Measurements from ENCODE around the gene AZI2.

Gene AZI2

DNA sequence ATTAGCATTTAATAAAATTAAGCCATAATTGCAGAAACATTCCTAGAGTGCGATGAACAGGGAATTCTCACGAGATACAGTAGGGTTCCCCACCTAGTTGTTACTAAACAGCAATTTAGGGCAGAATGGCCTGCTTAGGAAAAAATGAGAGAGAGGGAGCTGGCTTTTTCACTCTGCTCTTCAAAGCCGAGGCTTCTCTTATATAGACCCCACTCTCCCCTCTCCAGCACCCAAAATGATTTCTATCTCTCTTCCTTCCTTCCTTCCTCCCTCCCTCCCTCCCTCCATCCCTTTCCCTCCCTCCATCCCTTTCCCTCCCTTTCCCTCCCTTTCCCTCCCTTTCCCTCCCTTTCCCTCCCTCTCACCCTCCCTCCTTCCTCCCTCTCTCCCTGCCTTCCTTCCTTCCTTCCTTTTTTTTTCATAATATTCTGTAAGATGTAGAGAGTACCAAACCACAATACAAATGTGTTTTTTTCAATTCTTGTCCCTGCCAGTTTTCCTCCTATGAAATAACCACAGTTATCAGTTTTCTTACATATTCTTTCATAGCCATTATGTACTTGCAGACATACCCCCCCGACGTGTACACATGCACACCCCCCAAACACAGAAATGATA, 48.2 kb downstream of the AZI2 start:
- DNase-seq (ENCODE audit: low read depth), result no peak

DNA sequence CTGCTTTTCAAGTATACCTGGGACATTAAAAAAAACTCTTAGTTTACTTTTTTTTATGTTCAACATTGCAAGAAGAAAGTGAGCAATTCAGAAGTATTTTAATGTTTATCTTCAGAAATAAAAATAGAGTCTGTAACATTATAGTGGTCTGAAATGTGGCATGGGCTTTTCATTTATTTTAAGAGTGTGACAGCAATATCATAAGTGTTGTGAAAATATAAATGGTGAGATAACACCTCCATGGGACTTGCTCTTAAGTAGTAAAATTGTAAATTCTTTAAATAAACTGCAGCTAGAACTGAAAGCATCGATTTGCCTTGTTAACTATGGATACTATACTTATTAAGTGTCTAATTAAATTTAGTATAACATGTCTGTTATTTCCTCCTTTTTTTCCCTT, 48.9 kb downstream of the AZI2 start:
- DNase-seq (ENCODE audit: low read depth), result no peak

DNA sequence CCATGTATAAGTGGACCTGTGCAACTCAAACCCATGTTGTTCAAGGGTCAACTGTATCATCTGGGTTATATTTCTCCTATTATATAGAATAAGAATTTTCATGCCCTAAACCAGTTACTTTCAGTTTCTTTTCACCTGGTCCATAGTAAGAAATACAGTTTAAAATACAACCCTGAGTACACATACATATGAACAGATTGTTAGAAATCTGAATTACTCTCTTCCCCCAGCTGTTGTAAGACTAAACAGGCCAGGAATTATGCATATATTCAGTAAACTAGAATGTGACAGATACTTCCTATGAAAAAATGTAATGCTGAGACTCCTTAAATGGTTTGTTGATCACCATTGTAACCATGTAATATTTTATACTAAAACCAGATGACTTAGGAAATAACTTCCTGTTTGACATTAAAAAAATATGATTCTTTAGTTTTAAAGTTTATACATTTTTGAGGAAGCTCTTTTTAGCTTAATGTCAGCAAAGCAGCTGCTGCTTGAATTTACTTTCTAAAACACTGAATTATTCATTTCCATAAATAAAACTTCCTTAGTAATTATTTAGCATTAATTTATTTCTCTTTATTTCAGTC, 52.6 kb downstream of the AZI2 start:
- DNase-seq (ENCODE audit: low read depth), result no peak

DNA sequence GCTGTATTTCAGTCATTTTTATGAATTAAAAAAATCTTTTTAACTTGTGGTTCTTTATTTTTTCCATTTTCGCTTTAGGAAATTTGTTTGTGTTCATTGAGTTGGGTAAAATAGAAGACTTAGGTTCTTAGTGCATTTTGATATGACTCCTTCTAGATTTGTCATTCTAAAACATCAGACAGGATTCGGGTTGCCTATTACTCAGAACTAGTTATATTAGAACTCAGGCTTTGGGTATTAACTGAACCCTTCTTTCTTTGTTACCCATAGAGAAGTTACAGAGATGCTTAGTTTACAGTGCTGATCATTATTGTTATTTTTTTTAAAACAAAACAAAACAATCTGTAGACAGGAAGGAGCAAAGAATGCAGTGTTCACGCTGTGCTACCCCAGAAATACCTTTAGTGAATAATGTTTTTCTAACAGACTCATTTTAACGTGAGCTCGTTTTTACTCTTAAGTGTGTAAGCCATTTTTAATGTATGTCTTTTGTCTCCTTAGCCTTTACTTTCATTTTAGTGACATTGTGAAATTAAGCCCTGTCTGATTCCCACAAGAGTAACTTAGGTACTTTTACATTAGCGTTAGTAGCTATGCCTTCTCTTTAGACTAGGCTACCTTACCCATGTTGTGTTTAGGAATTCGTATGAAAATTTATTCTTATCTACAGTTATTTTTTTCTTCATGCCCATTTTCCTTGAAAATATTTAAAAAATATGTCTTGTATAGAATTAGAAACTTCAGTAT, 53.8 kb downstream of the AZI2 start:
- no peak for DNase-seq (ENCODE audit: low read depth)

DNA sequence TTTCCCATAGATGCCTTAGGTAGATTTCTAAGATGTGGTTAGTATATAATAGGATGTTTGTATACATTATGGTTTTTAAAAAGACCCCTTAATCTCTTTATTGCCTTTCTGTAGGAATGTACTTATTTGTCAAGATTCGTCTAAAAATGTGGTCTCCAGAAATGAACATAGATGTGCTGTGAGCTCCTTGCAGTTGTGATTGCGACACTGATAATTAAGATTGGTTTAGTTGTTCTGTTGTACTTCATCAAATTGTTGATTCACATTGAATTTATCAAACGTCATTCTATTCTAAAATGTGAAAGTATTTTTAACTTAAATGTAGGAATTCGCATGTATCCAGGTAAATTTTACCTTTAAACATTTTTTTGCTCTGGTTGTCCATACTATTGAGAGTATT, 56.0 kb downstream of the AZI2 start:
- DNase-seq (ENCODE audit: low read depth), result no peak

DNA sequence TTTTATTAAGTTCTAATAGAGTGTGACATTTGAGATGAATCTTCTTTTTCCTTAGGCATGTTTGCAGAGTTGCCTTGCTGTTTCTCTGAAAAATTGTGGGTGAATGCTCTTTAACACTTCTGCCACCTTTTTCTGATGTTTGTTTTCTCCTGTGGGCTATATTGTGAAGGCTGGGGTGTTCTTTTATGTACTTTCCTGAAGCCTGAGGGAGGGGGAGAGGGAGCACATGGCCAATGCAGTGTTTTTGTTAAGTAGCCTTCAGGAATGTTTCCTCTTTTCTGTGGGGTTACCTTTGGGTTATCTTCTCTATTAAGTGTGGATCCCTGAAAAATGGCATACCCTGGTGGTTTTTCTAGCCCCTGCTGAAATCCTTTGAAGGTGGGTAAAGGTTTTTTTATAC, 57.0 kb downstream of the AZI2 start:
- no peak for DNase-seq (ENCODE audit: low read depth)

DNA sequence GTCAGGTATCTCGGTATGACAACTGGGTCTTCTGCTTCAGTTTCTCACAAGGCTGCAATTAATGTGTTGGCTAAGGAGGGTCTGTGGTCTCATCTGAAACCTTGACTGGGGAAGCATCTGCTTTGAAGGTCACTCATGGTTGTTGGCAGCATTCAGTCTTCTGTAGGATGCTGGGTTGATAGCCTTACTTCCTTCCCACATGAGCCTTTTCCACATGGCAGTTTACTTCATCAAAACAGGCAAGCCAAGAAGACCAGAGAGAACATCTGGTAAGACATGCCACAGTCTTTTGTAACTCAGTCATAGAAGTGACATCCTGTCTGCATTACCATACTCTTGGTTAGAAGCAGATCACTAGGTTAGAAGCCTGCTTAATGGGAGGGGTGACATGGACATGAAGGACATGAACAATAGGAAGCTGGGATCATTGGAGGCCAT, 57.7 kb downstream of the AZI2 start:
- DNase-seq (ENCODE audit: low read depth), result no peak

DNA sequence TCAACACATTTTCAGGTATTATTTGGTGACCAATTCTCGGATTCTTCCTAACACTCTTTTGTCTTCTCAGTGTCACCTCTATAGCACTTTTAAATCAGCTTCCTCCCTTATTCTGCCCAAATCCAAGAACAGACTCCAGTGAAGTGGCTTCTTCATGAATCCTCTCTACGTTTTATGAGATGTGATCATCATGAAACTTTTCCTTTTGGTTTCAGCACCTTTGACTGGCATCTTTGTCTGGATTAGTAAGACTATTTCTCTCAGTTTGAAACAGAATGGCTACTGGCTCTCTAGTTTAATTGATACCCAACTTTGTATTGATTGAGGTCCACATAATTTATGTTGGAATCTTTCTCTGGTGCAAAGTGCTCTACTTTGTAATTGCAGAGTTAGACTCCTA, 61.6 kb downstream of the AZI2 start:
- no peak for DNase-seq (ENCODE audit: low read depth)

DNA sequence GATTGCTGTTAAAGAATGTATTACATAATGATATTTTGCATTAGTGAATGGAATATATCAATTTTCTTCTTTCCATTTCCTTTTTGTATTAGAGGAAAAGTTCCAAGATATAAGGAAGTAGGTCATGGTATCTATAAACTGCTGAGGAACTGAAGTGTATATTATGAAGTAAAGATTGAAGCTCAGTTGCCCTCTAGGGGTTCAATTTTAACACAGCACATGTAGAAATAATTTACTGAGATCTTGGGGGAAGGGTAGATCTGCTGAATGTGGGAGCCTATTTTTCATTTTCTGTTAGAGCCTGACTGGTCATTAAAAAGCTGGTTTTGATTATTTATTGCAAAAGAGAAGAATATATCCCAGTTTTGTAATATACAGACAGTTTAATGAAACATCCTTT, 62.0 kb downstream of the AZI2 start:
- DNase-seq (ENCODE audit: low read depth), result no peak

DNA sequence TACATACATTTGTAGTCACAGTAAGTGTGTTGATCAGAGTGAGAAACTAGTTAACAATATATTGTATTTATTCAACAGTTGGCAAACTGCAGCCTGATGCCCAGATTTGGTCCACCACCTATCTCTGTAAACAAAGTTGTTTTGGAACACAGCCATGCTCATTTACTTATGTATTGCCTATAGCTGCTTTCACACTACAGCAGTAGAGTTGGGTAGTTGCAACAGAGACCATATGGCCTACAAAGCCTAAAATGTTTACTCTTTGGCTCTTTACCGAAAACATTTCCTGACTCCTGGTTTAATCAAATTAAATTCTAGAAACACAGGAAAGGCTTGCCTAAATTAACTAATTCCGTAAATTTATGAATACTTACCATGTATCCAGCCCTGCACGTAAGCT, 67.8 kb downstream of the AZI2 start:
- no peak for DNase-seq (ENCODE audit: low read depth)

DNA sequence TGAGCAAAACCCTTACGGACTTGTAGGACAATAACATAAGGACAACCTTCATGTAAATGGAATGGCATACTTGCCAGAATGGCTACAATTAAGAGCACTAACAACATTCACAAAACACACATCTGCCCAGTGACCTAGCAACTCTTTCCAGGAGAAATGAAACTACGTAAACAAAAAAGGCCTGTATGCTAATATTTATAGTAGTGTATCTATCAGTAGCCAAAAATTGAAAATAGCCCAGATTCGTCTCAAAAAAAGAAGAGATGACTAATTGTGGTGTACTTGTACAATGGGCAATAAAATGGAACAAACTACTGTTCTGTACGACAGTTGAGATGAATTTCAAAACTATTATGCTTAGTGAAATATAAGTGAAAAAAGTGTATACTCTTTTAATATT, 68.9 kb downstream of the AZI2 start:
- DNase-seq (ENCODE audit: low read depth), result no peak

DNA sequence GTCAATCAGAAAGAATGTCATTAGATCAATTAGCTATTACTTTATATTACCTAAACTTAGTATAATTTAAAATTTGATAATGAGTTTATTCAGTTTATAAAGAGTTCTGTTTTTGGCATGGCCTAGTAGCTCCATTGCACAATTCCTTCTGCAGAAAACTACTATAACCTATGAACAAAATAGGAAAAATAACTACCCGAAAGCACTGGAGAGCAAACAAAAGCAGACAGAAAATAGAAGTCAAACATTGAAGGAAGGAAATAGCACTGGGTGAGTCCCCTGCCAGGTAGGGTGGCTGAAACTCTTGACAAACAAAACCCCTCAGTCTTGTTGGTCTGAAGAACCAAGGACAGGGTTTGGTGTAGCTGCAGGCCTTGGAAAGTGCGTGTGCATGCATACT, 69.7 kb downstream of the AZI2 start:
- no peak for DNase-seq (ENCODE audit: low read depth)

DNA sequence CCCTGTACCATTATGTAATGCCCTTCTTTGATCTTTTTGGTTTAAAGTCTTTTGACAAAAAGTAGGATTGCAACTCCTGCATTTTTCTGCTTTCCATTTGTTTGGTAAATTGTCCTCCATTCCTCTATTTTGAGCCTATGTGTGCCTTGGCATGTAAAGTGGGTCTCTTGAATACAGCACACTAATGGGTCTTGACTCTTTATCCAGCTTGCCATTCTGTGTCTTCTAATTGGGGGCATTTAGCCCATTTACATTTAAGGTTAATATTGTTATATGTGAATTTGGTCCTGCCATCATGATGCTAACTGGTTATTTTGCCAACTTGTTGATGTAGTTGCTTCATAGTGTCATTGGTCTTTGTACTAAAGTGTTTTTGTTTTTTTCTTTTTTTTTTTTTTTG, 74.8 kb downstream of the AZI2 start:
- DNase-seq (ENCODE audit: low read depth), result no peak

Data from activated T-cell treated with anti-CD3 and anti-CD28 coated beads for 1 hour (primary cell).